Smooth muscle cell (in vitro differentiated cells): Measurements from ENCODE around the gene DNA2. TPM values are rescaled to one million over a fixed set of nuclear protein-coding genes. Genes with fewer than 3 reads are reported as not detected.
"Not testable (repeated sequence)": the region's sequence is repeated elsewhere in the genome, so short reads cannot be mapped to it uniquely, and the experiment has no call there.

ENCODE experiments used
- DNase-seq: peaks from one replicate; lab custom pipeline; 2025; ENCODE audit not compliant: unreplicated experiment; lab: John Stamatoyannopoulos, UW
- H2AFZ ChIP-seq: fragments of 200-600 bp; sonication (generic); 2 replicates; pipeline ENCODE4 v1.6.0; 2016; ENCODE audit warnings: antibody characterized with exemption, low read depth, mild to moderate bottlenecking
- H3F3A ChIP-seq: fragments of 200-600 bp; sonication (generic); 2 replicates; pipeline ENCODE4 v1.6.0; 2017; ENCODE audit warnings: antibody characterized with exemption, low read depth
- H3K27ac ChIP-seq: fragments of 200-600 bp; sonication (generic); 2 replicates; pipeline ENCODE4 v1.5.1; 2016; ENCODE audit warnings: low read depth, mild to moderate bottlenecking
- H3K27me3 ChIP-seq: fragments of 200-600 bp; sonication (generic); 2 replicates; pipeline ENCODE4 v1.6.1; 2016; ENCODE audit warnings: low read depth, mild to moderate bottlenecking
- H3K36me3 ChIP-seq: fragments of 200-600 bp; sonication (generic); 2 replicates; pipeline ENCODE4 v1.5.1; 2016; ENCODE audit warnings: low read depth
- H3K4me1 ChIP-seq: fragments of 200-600 bp; sonication (generic); 2 replicates; pipeline ENCODE4 v1.5.1; 2016; ENCODE audit warnings: low read depth
- H3K4me2 ChIP-seq: fragments of 200-600 bp; sonication (generic); 2 replicates; pipeline ENCODE4 v1.6.0; 2016; ENCODE audit warnings: mild to moderate bottlenecking
- H3K4me3 ChIP-seq: fragments of 200-600 bp; sonication (generic); 2 replicates; pipeline ENCODE4 v1.5.1; 2016; ENCODE audit warnings: mild to moderate bottlenecking
- H3K79me2 ChIP-seq: fragments of 200-600 bp; sonication (generic); 2 replicates; pipeline ENCODE4 v1.6.0; 2016; ENCODE audit warnings: low read depth, mild to moderate bottlenecking
- H3K9ac ChIP-seq: fragments of 200-600 bp; sonication (generic); 2 replicates; pipeline ENCODE4 v1.6.0; 2016; ENCODE audit warnings: low read depth
- H3K9me3 ChIP-seq: fragments of 200-600 bp; sonication (generic); replicated peaks from 2 replicates; pipeline ENCODE4 v1.5.1; 2016; ENCODE audit warnings: low read depth
- H4K20me1 ChIP-seq: fragments of 200-600 bp; sonication (generic); 2 replicates; pipeline ENCODE4 v1.6.0; 2016; ENCODE audit warnings: low read depth
- WGBS: methylation state at CpG from one replicate; pipeline ENCODE4 v1.1.7; 2016; ENCODE audit warnings: low lambda C conversion rate; 5-methylcytosine and 5-hydroxymethylcytosine counted together
- polyA plus RNA-seq: library from polyadenylated mRNA; unstranded; fragments of >200 nt; fragmentation: Nextera tagmentation; extraction: Ambion mirVana; gene quantifications from 2 replicates; pipeline ENCODE4 v1.2.1, GENCODE V29; 2016
- total RNA-seq: library from RNA; depleted of rRNA; stranded (reverse); fragments of >200 nt; gene quantifications from 2 replicates; pipeline ENCODE4 v1.2.3, GENCODE V29; 2014
- TF ChIP-seq, protein P1 (sequence below): fragments of 200-600 bp; sonication (generic); IDR thresholded peaks from 2 replicates; pipeline ENCODE4 v1.5.1; 2017; ENCODE audit warnings: borderline replicate concordance, mild to moderate bottlenecking, antibody characterized with exemption; ENCODE audit not compliant: insufficient read depth, poor library complexity, severe bottlenecking

Gene DNA2
- total and polyA plus RNA-seq, 2 experiments from 2014 or later = 2.1 to 13.8 TPM

DNA sequence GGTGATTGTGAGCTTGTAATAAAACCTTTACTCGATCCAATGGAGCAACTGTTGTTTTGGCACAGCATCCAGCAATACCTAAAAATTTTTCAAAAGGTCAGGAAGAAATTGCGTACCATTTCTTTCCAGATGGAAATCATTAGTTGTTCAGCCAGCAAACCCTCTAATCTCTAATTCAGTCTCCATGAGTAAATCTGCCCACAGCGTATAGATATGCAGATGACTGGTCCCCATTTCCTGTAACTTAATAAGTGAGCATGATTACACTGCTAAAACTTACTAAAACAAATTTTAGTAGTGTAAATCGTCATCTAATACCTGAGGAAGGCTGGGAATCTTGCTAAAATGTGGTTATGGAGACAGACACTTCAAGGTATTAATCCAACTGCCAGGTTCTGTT, 45.0 kb upstream of the DNA2 start:
- no peak for DNase-seq
- peak overlapping the region; percentile 68 for H3K27ac ChIP-seq
- no peak overlapping the region for H3K9ac ChIP-seq
- H4K20me1 ChIP-seq = peaks cover 5% of the 10 kb centered on the region
- H3K4me2 ChIP-seq = peak overlapping the region; percentile 66
- H3K4me3 ChIP-seq = no peak overlapping the region
- H3K27me3 ChIP-seq = no peaks in the 10 kb centered on the region
- H3K4me1 ChIP-seq = no peaks in the 10 kb centered on the region
- H3K9me3 ChIP-seq = no peaks in the 10 kb centered on the region
- H3K36me3 ChIP-seq = no peaks in the 10 kb centered on the region
- TF ChIP-seq, protein P1, sequence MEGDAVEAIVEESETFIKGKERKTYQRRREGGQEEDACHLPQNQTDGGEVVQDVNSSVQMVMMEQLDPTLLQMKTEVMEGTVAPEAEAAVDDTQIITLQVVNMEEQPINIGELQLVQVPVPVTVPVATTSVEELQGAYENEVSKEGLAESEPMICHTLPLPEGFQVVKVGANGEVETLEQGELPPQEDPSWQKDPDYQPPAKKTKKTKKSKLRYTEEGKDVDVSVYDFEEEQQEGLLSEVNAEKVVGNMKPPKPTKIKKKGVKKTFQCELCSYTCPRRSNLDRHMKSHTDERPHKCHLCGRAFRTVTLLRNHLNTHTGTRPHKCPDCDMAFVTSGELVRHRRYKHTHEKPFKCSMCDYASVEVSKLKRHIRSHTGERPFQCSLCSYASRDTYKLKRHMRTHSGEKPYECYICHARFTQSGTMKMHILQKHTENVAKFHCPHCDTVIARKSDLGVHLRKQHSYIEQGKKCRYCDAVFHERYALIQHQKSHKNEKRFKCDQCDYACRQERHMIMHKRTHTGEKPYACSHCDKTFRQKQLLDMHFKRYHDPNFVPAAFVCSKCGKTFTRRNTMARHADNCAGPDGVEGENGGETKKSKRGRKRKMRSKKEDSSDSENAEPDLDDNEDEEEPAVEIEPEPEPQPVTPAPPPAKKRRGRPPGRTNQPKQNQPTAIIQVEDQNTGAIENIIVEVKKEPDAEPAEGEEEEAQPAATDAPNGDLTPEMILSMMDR = no peak
- H3K79me2 ChIP-seq = no peaks in the 10 kb centered on the region
- H2AFZ ChIP-seq = no peak overlapping the region
- WGBS = 46% methylated on average over 4 of the region's 4 CpGs
- no peaks in the 10 kb centered on the region for H3F3A ChIP-seq

DNA sequence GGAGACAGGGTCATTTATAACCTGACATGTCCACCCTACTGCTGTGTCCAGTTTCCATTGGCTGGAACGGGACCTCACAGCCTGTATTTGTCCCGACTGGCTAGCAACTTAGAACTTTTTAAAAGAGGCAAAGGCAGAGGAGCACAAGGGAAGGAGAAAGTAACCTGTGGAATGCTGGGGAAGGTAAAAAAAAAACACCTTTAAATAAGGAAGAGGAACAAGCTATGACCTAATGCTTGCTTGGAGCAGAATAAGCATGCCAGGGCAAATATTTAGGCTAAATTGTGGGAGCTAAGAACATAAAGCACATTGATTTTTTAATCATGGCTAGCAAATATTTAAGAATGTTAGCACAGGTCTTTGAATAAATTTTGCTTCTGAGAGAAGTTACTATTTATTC, 44.4 kb upstream of the DNA2 start:
- H3F3A ChIP-seq, H3K79me2 ChIP-seq, H4K20me1 ChIP-seq, H3K4me3 ChIP-seq, H3K36me3 ChIP-seq, H2AFZ ChIP-seq, H3K4me1 ChIP-seq, H3K9me3 ChIP-seq, H3K9ac ChIP-seq, H3K27me3 ChIP-seq, DNase-seq: not testable (repeated sequence)
- Histone ChIP-seq H3K27ac (peak overlapping the region; percentile 68), H3K4me2 (peak overlapping the region; percentile 66)
- 88% methylated on average over 2 of the region's 2 CpGs for WGBS

- DNase-seq = no peak
- no peak overlapping the region for H3K27ac ChIP-seq
- H3F3A ChIP-seq = no peaks in the 10 kb centered on the region
- no peak overlapping the region for H2AFZ ChIP-seq
- no peaks in the 10 kb centered on the region for H3K36me3 ChIP-seq
- TF ChIP-seq, protein P1 = no peak
- H3K4me3 ChIP-seq = no peak overlapping the region
- H3K9me3 ChIP-seq = no peaks in the 10 kb centered on the region
- no peak overlapping the region for H3K9ac ChIP-seq
- H3K79me2 ChIP-seq = no peaks in the 10 kb centered on the region
- H3K27me3 ChIP-seq = no peaks in the 10 kb centered on the region
- no peaks in the 10 kb centered on the region for H3K4me1 ChIP-seq
- no peaks in the 10 kb centered on the region for H4K20me1 ChIP-seq
- no peak overlapping the region for H3K4me2 ChIP-seq
- 89% methylated on average over 6 of the region's 6 CpGs for WGBS
Observed at GRCh38 chr10:68508090-68508489, 36.3 kb upstream of the DNA2 start.

GRCh38 chr10:68506411-68506810, 34.6 kb upstream of the DNA2 start:
- no peaks in the 10 kb centered on the region for H3K4me1 ChIP-seq
- no peaks in the 10 kb centered on the region for H3K79me2 ChIP-seq
- no peaks in the 10 kb centered on the region for H3K36me3 ChIP-seq
- H4K20me1 ChIP-seq = no peaks in the 10 kb centered on the region
- 89% methylated on average over 5 of the region's 5 CpGs for WGBS
- H3K27ac ChIP-seq = no peak overlapping the region
- H3K4me2 ChIP-seq = no peak overlapping the region
- H3K9ac ChIP-seq = no peak overlapping the region
- H3F3A ChIP-seq = no peaks in the 10 kb centered on the region
- H3K9me3 ChIP-seq = no peaks in the 10 kb centered on the region
- DNase-seq = no peak
- H2AFZ ChIP-seq = no peak overlapping the region
- no peak overlapping the region for H3K4me3 ChIP-seq
- no peaks in the 10 kb centered on the region for H3K27me3 ChIP-seq
- TF ChIP-seq, protein P1 = no peak
